PC-9 (cell line): ENCODE data around the gene SNX20.

Experiments used
- CTCF ChIP-seq: fragments of 200-600 bp; sonication (generic); conservative IDR thresholded peaks from 2 replicates; pipeline ENCODE4 v1.6.1; 2017; ENCODE audit warnings: mixed run types, antibody characterized with exemption, mild to moderate bottlenecking, moderate library complexity
- EZH2 ChIP-seq: fragments of 200-600 bp; sonication (generic); IDR thresholded peaks from 2 replicates; pipeline ENCODE4 v1.8.0; 2017; ENCODE audit warnings: antibody characterized with exemption, low read depth

- TF ChIP-seq CTCF: no peak
- TF ChIP-seq EZH2: no peak
These were observed 15.0 kb upstream of the SNX20 start for GRCh38 chr16:50696126-50696525.
